ENCODE measurements around the gene CALHM1. TPM values are rescaled to one million over a fixed set of nuclear protein-coding genes. Genes with fewer than 3 reads are reported as not detected.
A peak's percentile ranks its signal among the peaks of the same experiment; 100 is the strongest.

Gene CALHM1
- total RNA-seq, 4 donors from 2014 or later, result not detected

GRCh38 chr10:103451831-103452505 lies 6.7 kb downstream of the CALHM1 start, which contains the start of gene CALHM2:
Gene CALHM2 (minus strand): TSS chr10:103452370. CDS start chr10:103449941, 2,429 bp downstream.
- WGBS, 2 donors, result 0 to 2% methylated on average over 30 to 32 of the region's 32 CpGs
- H3K4me3 ChIP-seq (ENCODE audit: low read depth, poor library complexity, severe bottlenecking), result peak within 1 kb of the TSS; percentile 54
- DNase-seq (ENCODE audit: low spot score in 2 of 2), result peak; percentile 60 to 93
- TF ChIP-seq CTCF (IDR thresholded peaks at IDR 0.05) (no peak), POLR2A (IDR thresholded peaks at IDR 0.05) (no peak)
- intact Hi-C loops (cut with DNase I; ENCODE audit: low total_unique reads), result no loop called here

GRCh38 chr10:103451091-103451813 lies 7.4 kb downstream of the CALHM1 start:
- TF ChIP-seq CTCF (IDR thresholded peaks at IDR 0.05), result no peak
- no peak for TF ChIP-seq POLR2A (IDR thresholded peaks at IDR 0.05)
- intact Hi-C loops (cut with DNase I; ENCODE audit: low total_unique reads), result no loop called here
- H3K4me3 ChIP-seq (ENCODE audit: low read depth, poor library complexity, severe bottlenecking), result peak overlapping the region; percentile 54
- 15 to 25% methylated on average over 12 to 14 of the region's 14 CpGs for whole genome bisulfite sequencing, 2 donors
- DNase-seq (ENCODE audit: low spot score in 2 of 2), result peak; percentile 64 to 91

GRCh38 chr10:103450201-103450695 lies 8.5 kb downstream of the CALHM1 start:
- intact Hi-C loops (cut with DNase I; ENCODE audit: low total_unique reads), result no loop called here
- WGBS, 2 donors, result 73 to 83% methylated on average over 12 of the region's 12 CpGs
- TF ChIP-seq CTCF (IDR thresholded peaks at IDR 0.05) (no peak), POLR2A (IDR thresholded peaks at IDR 0.05) (no peak)
- DNase-seq (ENCODE audit: low spot score in 2 of 2), result no peak
- H3K4me3 ChIP-seq (ENCODE audit: low read depth, poor library complexity, severe bottlenecking), result no peak overlapping the region

- DNase-seq (ENCODE audit: low spot score in 2 of 2), result no peak
- 75 to 79% methylated on average over 32 to 34 of the region's 34 CpGs for WGBS, 2 donors
- TF ChIP-seq CTCF (IDR thresholded peaks at IDR 0.05) (no peak), POLR2A (IDR thresholded peaks at IDR 0.05) (no peak)
- intact Hi-C loops (cut with DNase I; ENCODE audit: low total_unique reads), result no loop called here
- H3K4me3 ChIP-seq (ENCODE audit: low read depth, poor library complexity, severe bottlenecking), result no peak overlapping the region
Observed at GRCh38 chr10:103449208-103450144, 9.2 kb downstream of the CALHM1 start.

- no peak overlapping the region for H3K4me3 ChIP-seq (ENCODE audit: low read depth, poor library complexity, severe bottlenecking)
- TF ChIP-seq CTCF (IDR thresholded peaks at IDR 0.05), result no peak
- TF ChIP-seq POLR2A (IDR thresholded peaks at IDR 0.05), result no peak
- peak; percentile 79 to 94 for DNase-seq (ENCODE audit: low spot score in 2 of 2)
- intact Hi-C loops (cut with DNase I; ENCODE audit: low total_unique reads), result no loop called here
- WGBS, 2 donors, result 29 to 58% methylated on average over 1 of the region's 1 CpG
Observed at GRCh38 chr10:103448746-103449145, 10.0 kb downstream of the CALHM1 start.

Measured in lower leg skin (tissue), 4 donors.